GM04503 (cell line): ENCODE results near the gene IFITM2.
"Not testable (repeated sequence)": the region's sequence is repeated elsewhere in the genome, so short reads cannot be mapped to it uniquely, and the experiment has no call there.

Source experiments
- DNase-seq: peaks from one replicate; pipeline ENCODE4 v3.0.0-alpha.2; 2012; ENCODE audit warnings: low read depth

Gene IFITM2

GRCh38 chr11:308740-309665, 1.4 kb downstream of the IFITM2 start:
- not testable (repeated sequence) for DNase-seq

- DNase-seq: not testable (repeated sequence)
Observed at GRCh38 chr11:309979-310572, 2.5 kb downstream of the IFITM2 start.

GRCh38 chr11:311013-311748, 3.6 kb downstream of the IFITM2 start:
- not testable (repeated sequence) for DNase-seq

- no peak for DNase-seq
Observed at GRCh38 chr11:312092-312816, 4.6 kb downstream of the IFITM2 start.

- DNase-seq: no peak
Observed at GRCh38 chr11:313304-313786, 5.7 kb downstream of the IFITM2 start.

- peak; percentile 56 for DNase-seq
Observed at GRCh38 chr11:313787-314553, 6.4 kb downstream of the IFITM2 start, which contains the start of gene IFITM1. IFITM1 (plus strand) TSS chr11:314040; CDS start chr11:314171, 131 bp downstream.

GRCh38 chr11:314554-314875, 6.9 kb downstream of the IFITM2 start:
- DNase-seq: not testable (repeated sequence)

- DNase-seq: no peak
Observed at GRCh38 chr11:315051-315481, 7.5 kb downstream of the IFITM2 start.

- no peak for DNase-seq
Observed at GRCh38 chr11:315516-315994, 7.9 kb downstream of the IFITM2 start.

- no peak for DNase-seq
Observed at GRCh38 chr11:316031-316701, 8.6 kb downstream of the IFITM2 start.

- no peak for DNase-seq
Observed at GRCh38 chr11:316891-317301, 9.3 kb downstream of the IFITM2 start.

- DNase-seq: not testable (repeated sequence)
Observed at GRCh38 chr11:317668-318404, 10.2 kb downstream of the IFITM2 start.

GRCh38 chr11:318405-319120, 10.9 kb downstream of the IFITM2 start:
- DNase-seq: not testable (repeated sequence)

- DNase-seq: not testable (repeated sequence)
Observed at GRCh38 chr11:319121-319887, 11.7 kb downstream of the IFITM2 start.

GRCh38 chr11:319888-320273, 12.3 kb downstream of the IFITM2 start:
- DNase-seq: not testable (repeated sequence)

GRCh38 chr11:324156-324555, 16.5 kb downstream of the IFITM2 start:
- no peak for DNase-seq

- not testable (repeated sequence) for DNase-seq
Observed at GRCh38 chr11:324593-325517, 17.2 kb downstream of the IFITM2 start.
